K562 (cell line): ENCODE measurements around the gene UBAC2.

Source experiments
- ELF1 ChIP-seq: fragments of 200-800 bp; sonication (Bioruptor generic); IDR thresholded peaks from 2 replicates; pipeline ENCODE4 v1.6.1; 2016; ENCODE audit warnings: missing genetic modification characterization, missing compliant biosample characterization
- EZH2 ChIP-seq: IDR thresholded peaks from 2 replicates; pipeline ENCODE4 v1.6.1; 2012; ENCODE audit warnings: low read depth, mild to moderate bottlenecking, inconsistent platforms, low read length, borderline replicate concordance
- KAT7 ChIP-seq: sonication (generic); formaldehyde crosslinking; IDR thresholded peaks from 2 replicates; pipeline ENCODE4 v1.8.0; 2022; ENCODE audit warnings: missing genetic modification reagents, mild to moderate bottlenecking, borderline replicate concordance
- POLR2AphosphoS5 ChIP-seq: IDR thresholded peaks from 2 replicates; pipeline ENCODE4 v1.6.1; 2011; ENCODE audit warnings: mild to moderate bottlenecking, low read depth, low read length, moderate library complexity; ENCODE audit not compliant: control insufficient read depth, insufficient read depth
- PPARD ChIP-seq: fragments of 250-450 bp; sonication (Bioruptor Pico); IDR thresholded peaks from 2 replicates; pipeline ENCODE4 v1.8.0; 2022; ENCODE audit warnings: inconsistent platforms, mild to moderate bottlenecking, moderate library complexity
- ZNF589 ChIP-seq: fragments of 200-800 bp; sonication (Bioruptor generic); IDR thresholded peaks from 2 replicates; pipeline ENCODE4 v1.6.1; 2016; ENCODE audit warnings: low read depth, missing genetic modification characterization, missing compliant biosample characterization
- ZNF740 ChIP-seq, 3 experiments: fragments of 200-800 bp in 1 of 3; sonication (Bioruptor generic) in 1 of 3; sonication (generic) in 1 of 3; formaldehyde crosslinking in 1 of 3; IDR thresholded peaks; 2 replicates each; pipeline versions ENCODE4 v1.6.1 to v1.8.0; 2016 to 2022; ENCODE audit warnings: mild to moderate bottlenecking in 2 of 3, missing compliant biosample characterization in 2 of 3, missing genetic modification characterization in 2 of 3, missing genetic modification reagents in 1 of 3

GRCh38 chr13:99308471-99309087, 107.9 kb downstream of the UBAC2 start:
- TF ChIP-seq ZNF589 (CRISPR knock-in tag): no peak
- no peak for TF ChIP-seq ZNF740 (CRISPR knock-in tag; IDR thresholded peaks at IDR 0.05)
- TF ChIP-seq ZNF740 (tag; IDR thresholded peaks at IDR 0.05): no peak
- no peak for TF ChIP-seq POLR2AphosphoS5
- no peak for TF ChIP-seq KAT7 (CRISPR knock-in tag)
- no peak for TF ChIP-seq EZH2
- TF ChIP-seq ELF1 (tag): no peak
- no peak for TF ChIP-seq PPARD (CRISPR knock-in tag)
